ENCODE results near the gene TEN1.

Gene TEN1

GRCh38 chr17:75976175-75976848 is 2.7 kb upstream of the TEN1 start:
- DNase-seq (ENCODE audit: low read depth in 2 of 2): no peak

- DNase-seq (ENCODE audit: low read depth in 2 of 2): no peak
These were observed 706 bp downstream of the TEN1 start for GRCh38 chr17:75979705-75980187.

- DNase-seq (ENCODE audit: low read depth in 2 of 2): no peak
These were observed 1.4 kb downstream of the TEN1 start for GRCh38 chr17:75980188-75981018.

GRCh38 chr17:75981019-75981615 is 2.1 kb downstream of the TEN1 start:
- no peak for DNase-seq (ENCODE audit: low read depth in 2 of 2)

GRCh38 chr17:75983501-75984181 is 4.6 kb downstream of the TEN1 start:
- DNase-seq (ENCODE audit: low read depth in 2 of 2): no peak

GRCh38 chr17:75985986-75986385 is 6.9 kb downstream of the TEN1 start:
- no peak for DNase-seq (ENCODE audit: low read depth in 2 of 2)

GRCh38 chr17:75987041-75987440 is 8.0 kb downstream of the TEN1 start:
- no peak for DNase-seq (ENCODE audit: low read depth in 2 of 2)

- DNase-seq (ENCODE audit: low read depth in 2 of 2): no peak
These were observed 12.4 kb downstream of the TEN1 start for GRCh38 chr17:75991396-75991795.

- no peak for DNase-seq (ENCODE audit: low read depth in 2 of 2)
These were observed 15.8 kb downstream of the TEN1 start for GRCh38 chr17:75994802-75995370.

- DNase-seq (ENCODE audit: low read depth in 2 of 2): no peak
These were observed 16.4 kb downstream of the TEN1 start for GRCh38 chr17:75995385-75995925.

GRCh38 chr17:75996665-75997590 is 17.9 kb downstream of the TEN1 start:
- DNase-seq (ENCODE audit: low read depth in 2 of 2): peak in 1 of 2 experiments; percentile 55

GRCh38 chr17:75998327-75998795 is 19.3 kb downstream of the TEN1 start:
- DNase-seq (ENCODE audit: low read depth in 2 of 2): no peak

- DNase-seq (ENCODE audit: low read depth in 2 of 2): peak in 1 of 2 experiments; percentile 65
These were observed 21.1 kb downstream of the TEN1 start for GRCh38 chr17:76000016-76000754.

GRCh38 chr17:76000755-76001521 is 21.9 kb downstream of the TEN1 start, which contains the start of gene CDK3:
Gene CDK3 (plus strand): TSS chr17:76000855. CDS start chr17:76001426, 571 bp downstream.
- DNase-seq (ENCODE audit: low read depth in 2 of 2): no peak

- DNase-seq (ENCODE audit: low read depth in 2 of 2): no peak
These were observed 23.1 kb downstream of the TEN1 start for GRCh38 chr17:76002100-76002499.

- DNase-seq (ENCODE audit: low read depth in 2 of 2): no peak
These were observed 24.9 kb downstream of the TEN1 start for GRCh38 chr17:76003915-76004314.

GRCh38 chr17:76004750-76005262 is 25.8 kb downstream of the TEN1 start:
- DNase-seq (ENCODE audit: low read depth in 2 of 2): no peak
